Renal cortex interstitium (tissue), 15 donors: ENCODE measurements around the gene WASF1. TPM values are rescaled to one million over a fixed set of nuclear protein-coding genes. Genes with fewer than 3 reads are reported as not detected.
A peak's percentile ranks its signal among the peaks of the same experiment; 100 is the strongest.

Experiments
- DNase-seq, 11 donors: peaks; one replicate each; pipeline ENCODE4 v3.0.0-alpha.2; 2013; ENCODE audit warnings: low read depth in 9 of 11, low spot score in 4 of 11; ENCODE audit errors: extremely low read depth in 1 of 11
- long read RNA-seq, 16 experiments: transcript quantifications; one replicate each; lab custom pipeline, GENCODE V29; 2026
- polyA plus RNA-seq, 3 donors: library from polyadenylated mRNA; unstranded; fragments of 120-200 nt; gene quantifications; one replicate each; pipeline ENCODE4 v1.2.1, GENCODE V29; 2013; ENCODE audit not compliant: insufficient read length in 3 of 3

The WASF1 gene
- polyA plus RNA-seq: 10 to 100 TPM; 39.4 to 65.9 (median 51.9) TPM
- long read RNA-seq, donor 1, partial matches to known transcripts: 24 of 25 reads
- long read RNA-seq, donor 1, other reads (novel, unspliced or antisense): 0 of 25 reads
- long read RNA-seq, donor 2, partial matches to known transcripts: 18 of 20 reads
- long read RNA-seq, donor 2, other reads (novel, unspliced or antisense): 0 of 20 reads
- long read RNA-seq, donor 3, partial matches to known transcripts: 8 of 14 reads
- long read RNA-seq, donor 3, other reads (novel, unspliced or antisense): 0 of 14 reads
- long read RNA-seq, donor 4, partial matches to known transcripts: 0 of 4 reads
- long read RNA-seq, donor 4, other reads (novel, unspliced or antisense): 0 of 4 reads
- long read RNA-seq, donor 5: 0 reads
- long read RNA-seq, donor 6, partial matches to known transcripts: 11 of 11 reads
- long read RNA-seq, donor 6, other reads (novel, unspliced or antisense): 0 of 11 reads
- long read RNA-seq, donor 7, transcript WASF1-205 (9 exons, 2,675 nt): major isoform, 7 of 18 reads
- long read RNA-seq, donor 7, partial matches to known transcripts: 10 of 18 reads
- long read RNA-seq, donor 7, other reads (novel, unspliced or antisense): 0 of 18 reads
- long read RNA-seq, donor 8: 0 reads
- long read RNA-seq, donor 9, transcript WASF1-205 (9 exons, 2,675 nt): major isoform, 5 of 18 reads
- long read RNA-seq, donor 9, partial matches to known transcripts: 11 of 18 reads
- long read RNA-seq, donor 9, other reads (novel, unspliced or antisense): 0 of 18 reads
- long read RNA-seq, donor 10, partial matches to known transcripts: 5 of 10 reads
- long read RNA-seq, donor 10, other reads (novel, unspliced or antisense): 0 of 10 reads
- long read RNA-seq, donor 11, partial matches to known transcripts: 0 of 3 reads
- long read RNA-seq, donor 11, other reads (novel, unspliced or antisense): 0 of 3 reads
- long read RNA-seq, donor 12, partial matches to known transcripts: 0 of 1 reads
- long read RNA-seq, donor 12, other reads (novel, unspliced or antisense): 0 of 1 reads
- long read RNA-seq, donor 13: 0 reads
- long read RNA-seq, donor 14, partial matches to known transcripts: 8 of 11 reads
- long read RNA-seq, donor 14, other reads (novel, unspliced or antisense): 0 of 11 reads
- long read RNA-seq, donor 15, partial matches to known transcripts: 0 of 1 reads
- long read RNA-seq, donor 15, other reads (novel, unspliced or antisense): 0 of 1 reads
- long read RNA-seq, donor 16, transcript WASF1-205 (9 exons, 2,675 nt): major isoform, 17 of 116 reads
- long read RNA-seq, donor 16, partial matches to known transcripts: 95 of 116 reads
- long read RNA-seq, donor 16, other reads (novel, unspliced or antisense): 0 of 116 reads

DNA sequence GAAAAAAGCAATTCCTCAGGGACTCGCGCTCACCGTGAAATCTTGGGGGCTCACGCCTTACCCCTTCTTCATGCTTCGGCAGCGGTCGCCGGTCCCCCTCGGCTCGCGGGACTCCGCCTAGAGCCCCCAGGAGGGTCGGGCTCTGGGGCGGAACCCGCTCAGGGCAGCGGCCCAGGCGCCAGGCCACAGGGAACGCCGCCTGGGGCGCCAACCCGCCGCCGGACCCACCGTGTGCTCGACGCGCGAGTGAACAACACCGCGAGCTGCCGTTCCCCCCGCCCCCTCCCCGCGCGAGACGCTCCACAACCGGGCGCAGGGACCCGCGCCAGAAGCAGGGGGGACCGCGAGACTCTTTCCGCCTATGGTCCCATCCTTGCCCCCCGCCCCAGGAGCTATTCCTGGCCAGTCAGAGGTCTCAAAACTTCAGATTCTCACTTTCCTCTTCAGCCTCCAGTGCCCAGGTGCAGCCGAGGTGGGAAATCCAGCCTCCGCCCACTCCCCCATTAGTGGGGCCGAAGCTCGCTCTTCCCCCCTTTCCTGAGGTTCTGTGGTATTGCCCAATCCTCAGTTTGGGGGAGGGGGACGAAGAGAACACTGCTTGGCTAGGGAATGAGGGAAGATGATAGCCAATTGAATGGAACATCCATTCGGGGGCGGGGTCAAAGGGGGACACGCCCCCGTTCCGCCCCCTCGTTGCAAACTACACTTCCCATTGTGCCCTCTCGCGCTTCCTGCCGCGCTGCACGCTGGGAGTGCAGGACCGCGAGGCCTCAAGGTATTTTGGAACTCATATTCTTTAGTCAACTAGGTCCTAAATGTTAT, at the start of gene WASF1:
Gene WASF1 (minus strand): TSS at position 265 of the 822 bp plus-strand sequence. CDS start 52,069 bp downstream, outside the sequence.
- peak; percentile 96 to 98 (median 97) for DNase-seq

DNA sequence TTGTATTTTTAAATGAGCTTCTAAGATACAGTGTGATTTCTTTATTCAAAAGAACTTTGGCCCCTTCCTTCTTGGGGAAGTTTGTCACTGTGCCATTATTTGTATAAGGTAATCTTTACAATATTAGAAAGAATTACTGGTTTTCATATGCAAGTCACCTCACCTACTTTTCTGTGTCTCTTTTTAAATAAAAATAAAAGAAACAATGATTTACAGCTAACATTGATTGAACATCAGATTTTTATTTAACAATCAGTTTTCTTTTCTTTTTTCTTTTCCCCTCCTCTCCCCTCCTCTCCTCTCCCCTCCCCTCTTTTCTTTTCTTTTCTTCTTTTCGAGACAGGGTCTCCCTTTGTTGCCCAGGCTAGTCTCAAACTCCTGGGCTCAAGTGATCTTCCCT, 46.8 kb upstream of the WASF1 start:
- DNase-seq: no peak

DNA sequence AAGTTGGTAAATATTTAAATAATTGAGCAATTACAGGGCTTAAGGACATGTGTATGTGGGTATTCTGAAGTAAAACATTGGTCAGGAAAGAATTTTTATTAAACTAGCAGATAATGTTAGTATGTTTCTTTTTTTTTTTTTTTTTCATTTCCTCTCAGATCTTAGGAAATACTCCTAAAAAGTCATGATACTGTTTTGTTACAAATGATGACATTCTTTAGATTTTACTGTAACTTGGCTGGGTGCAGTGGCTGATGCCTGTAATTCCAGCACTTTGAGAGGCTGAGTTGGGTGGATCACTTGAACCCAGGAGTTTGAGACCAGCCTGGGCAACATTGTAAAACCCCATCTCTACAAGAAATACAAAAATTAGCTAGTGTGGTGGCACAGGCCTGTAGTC, 42.3 kb upstream of the WASF1 start:
- DNase-seq: no peak

DNA sequence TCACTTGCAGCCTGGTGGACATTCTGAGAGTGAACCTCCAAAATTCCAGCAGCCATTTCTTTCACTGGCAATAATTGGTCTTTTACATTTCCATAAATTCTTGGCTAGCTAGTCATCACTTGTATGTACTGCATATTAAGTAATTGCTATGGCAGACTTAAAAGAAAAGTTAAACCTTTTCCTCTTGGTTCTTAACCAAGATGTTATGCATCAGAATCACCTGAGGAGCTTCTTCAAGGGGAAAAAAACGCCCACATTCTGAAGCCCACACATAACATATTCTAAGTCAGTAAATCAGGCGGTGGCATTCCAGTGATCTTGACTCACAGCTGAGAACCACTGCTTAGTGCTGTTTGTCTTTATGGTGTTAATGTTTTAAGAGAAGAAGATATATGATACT, 37.8 kb upstream of the WASF1 start:
- no peak for DNase-seq

DNA sequence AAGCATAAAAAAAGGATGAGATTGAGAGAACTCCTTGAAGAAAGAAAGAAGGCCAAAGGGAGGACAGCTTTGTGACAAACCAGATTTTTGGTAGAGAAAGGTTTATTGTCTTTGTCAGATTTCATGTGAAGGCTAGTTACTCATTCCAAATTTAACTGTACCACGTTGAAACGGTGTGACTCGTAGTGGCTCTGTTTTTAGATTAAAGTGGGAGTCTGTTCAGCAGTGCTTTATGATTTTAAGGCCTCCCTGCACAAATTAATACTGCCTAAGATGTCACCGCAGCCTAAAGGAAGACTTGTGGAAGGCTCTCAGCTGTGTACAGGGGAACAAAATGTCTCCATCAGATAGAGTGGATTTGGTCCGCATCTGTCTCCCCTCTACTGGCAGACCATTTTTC, 36.7 kb upstream of the WASF1 start:
- no peak for DNase-seq

DNA sequence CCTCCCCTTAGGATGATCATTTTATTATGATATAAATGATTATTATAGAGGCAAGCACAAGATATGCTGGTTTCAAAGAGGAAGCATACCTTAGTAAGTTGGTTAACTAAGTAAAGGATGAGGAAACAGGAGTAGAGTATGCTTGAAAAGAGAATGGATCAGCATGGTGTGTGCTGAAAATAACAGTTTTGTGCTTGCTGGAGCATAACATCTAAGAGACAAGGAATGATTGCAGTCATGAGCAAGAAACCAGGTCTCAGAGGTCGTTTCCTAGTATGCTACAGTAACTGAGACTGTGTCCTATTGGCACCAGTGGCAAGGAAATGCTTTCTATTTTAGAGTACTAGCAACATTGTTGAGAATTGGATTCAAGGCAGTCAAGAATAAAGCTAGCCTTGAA, 34.9 kb upstream of the WASF1 start:
- no peak for DNase-seq

DNA sequence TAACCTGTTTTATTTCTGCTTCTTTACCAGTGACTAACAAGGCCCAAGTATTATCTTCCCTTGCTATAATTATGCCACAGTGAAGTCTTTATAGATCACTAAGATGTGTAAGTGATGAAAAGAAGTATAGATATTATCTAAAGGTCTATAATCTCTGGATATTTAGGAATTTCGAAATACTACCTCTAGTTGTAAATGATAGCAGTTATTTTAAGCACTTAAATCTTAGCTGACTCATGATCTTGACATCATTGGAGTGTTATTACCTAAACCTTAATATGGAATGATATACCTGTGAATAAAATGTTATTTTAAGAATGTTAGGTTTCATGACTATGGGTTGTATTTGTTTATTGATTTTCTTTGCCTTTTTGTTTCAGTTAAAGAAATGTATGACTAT, 32.3 kb upstream of the WASF1 start:
- no peak for DNase-seq

DNA sequence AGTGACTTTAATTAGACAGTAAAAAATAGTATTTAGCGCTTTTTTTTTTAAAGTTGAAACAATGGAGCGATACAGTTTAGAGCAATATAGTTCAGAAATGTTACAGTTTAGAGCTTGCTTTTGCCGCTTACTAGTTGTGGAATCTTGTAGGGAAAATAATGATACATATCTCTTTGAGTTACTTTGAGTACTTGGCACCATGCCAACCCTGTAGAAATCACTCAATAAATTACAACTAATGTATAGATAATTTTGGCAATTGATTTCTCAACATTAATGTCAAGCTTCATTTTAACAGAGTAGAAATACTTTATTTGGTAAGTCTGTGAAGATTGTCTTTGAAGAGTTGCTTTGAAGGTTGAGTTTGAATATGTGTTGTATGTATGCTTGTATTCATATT, 28.2 kb upstream of the WASF1 start:
- DNase-seq: no peak

DNA sequence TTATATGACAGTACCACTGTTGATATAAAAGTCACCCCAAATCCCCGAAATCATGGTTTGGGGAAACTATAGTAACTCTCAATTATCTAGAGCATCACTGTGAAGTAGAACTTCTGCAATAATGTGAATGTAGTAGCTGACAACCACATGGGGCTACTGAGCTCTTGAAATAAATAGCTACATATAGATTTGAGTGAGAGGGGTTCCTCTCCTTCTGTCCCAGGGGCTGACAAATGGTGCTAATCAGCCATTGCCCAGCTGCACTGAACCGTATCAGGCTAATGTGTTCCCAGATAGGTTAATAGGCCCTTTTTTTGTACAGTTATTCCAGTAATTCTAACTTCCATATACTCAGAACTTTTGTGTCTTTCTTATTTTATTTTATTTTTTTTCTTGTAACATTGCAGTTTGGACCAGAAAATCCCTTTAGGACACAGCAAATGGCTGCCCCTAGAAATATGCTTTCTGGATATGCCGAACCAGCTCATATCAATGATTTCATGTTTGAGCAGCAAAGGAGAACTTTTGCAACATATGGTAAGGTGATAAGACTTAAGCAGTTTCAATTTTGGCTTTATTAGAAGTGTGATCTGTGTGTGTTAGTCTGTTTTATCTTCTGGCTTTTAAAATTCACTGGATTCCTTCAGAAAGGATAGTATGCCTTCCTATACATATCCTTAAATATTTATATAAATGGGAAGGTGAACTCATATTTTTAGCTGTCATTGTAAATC, 21.8 kb upstream of the WASF1 start:
- DNase-seq: no peak

DNA sequence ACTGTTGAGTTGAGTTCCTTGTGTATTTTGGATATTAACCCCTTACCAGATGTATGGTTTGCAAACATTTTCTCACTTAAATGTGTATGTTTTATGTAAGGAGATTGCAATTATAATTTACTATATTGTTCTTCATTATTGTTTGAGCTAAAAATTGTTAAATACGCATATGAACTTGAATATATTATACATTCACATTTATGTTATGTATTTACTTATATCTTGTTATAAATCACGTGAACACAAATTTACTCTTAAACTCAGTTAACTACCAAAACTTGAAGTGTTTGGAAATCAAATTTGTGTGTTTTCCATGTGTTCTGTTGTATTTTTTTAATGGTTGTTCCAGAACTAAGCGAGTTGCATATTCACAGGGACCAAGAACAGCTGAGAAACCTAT, 19.1 kb upstream of the WASF1 start:
- DNase-seq: no peak

DNA sequence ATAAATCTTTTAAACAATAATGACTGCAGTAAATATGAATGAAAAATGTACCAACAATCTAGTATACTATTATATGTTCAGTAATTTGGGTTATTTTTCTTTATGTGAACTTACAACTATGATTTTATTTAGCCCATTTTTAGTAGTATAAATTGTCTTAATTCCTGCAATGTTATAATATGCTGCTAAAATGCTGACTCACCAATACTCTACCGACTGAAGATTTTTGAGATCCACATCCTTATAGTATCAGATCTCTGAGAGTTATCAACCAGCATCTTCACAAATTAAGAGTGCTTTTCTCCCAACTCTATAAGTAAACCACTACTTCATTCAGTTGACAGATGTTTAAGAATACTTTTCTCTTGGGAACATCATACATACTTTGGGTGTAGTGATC, 17.4 kb upstream of the WASF1 start:
- DNase-seq: no peak

DNA sequence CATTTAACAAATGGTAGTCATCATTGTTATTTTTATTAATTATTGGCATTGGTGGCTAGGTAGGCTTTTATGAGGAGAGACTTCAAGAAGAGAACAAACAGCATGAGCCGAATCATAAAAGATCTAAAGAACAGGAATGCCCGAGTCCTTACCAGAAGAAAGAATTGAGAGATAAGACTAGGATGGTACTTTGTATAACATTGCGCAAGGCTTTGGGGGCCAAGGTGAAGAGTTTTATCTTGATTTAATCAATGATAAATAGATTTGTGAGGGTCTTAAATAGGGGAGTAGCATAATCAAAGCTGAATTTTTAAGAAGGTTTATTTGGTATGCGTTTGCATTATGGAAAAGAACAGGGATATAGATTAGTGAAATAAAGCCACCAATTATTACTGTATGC, 16.2 kb upstream of the WASF1 start:
- DNase-seq: no peak

DNA sequence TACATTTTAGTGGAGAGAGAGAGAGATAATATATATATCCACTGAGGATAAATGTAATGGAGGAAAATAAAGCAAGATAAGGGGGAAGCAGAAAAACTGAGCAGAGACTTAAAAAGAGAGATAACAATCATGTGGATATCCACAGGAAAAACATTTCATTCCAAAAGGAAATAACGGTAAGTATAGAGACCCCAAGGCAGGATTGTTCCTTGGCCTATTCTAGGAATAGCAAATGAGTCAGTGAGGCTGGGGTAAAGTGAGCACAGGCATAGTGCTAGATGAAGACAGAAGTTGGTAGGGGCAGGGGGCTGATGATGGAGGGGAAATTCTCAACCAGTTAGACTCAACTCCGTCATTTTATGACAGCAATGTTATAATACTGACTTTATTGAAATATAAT, 12.0 kb upstream of the WASF1 start:
- no peak for DNase-seq

DNA sequence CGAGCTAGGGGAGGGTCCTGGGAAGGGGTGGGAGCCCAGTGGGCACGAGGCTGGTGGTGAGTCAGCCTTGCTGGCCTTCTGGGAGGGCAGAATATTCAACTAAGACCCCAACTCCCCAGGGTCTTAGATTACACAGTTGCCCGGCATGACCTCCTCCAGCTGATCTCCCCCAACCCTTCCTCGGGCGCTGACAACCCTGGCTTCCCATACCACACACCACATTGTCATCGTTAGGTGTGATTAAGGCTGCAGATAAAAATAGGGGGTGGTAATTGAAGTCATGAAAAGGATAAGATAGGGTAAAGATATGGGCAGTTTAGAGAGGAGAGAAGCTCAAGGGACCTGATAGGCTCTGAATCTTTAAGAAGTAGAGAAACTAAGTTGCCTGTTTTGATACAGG, 11.3 kb upstream of the WASF1 start:
- DNase-seq: no peak

DNA sequence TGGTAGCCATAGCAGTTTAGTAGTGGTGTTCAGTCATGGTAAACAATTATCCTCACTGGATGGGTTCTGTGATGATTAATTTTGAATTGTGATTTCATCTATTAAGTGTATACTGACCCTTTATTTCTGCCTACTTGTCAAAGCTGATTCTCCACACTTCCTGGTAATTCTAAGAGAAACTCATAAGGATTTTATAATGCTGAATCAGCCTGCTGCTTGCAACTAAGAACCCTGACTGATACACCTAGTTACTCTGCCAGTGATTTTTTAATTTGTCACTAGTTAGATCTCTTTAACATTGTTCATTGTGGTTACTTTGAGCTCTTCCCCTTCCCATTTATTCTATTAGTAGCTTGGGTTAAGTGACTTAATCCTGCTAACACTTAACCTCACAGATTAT, 9.3 kb upstream of the WASF1 start:
- DNase-seq: no peak

DNA sequence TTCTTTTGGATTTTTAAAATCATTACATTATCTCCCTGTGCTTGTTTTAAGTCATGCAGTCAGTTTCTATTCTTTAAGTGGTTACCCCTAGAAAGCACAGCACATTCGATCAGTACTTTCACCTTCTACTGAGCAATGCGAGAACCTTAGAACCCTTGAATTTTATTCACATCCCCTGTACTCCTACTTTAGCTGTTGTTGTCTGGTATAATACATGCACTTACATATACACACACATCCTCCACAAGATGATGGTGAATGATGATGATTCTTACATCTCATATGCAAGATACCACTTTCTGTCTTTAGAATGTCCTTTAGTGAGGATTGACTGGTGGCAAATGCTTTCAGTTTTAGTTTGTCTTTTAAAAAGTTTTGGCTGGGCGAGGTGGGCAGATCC, 6.4 kb upstream of the WASF1 start:
- DNase-seq: no peak

DNA sequence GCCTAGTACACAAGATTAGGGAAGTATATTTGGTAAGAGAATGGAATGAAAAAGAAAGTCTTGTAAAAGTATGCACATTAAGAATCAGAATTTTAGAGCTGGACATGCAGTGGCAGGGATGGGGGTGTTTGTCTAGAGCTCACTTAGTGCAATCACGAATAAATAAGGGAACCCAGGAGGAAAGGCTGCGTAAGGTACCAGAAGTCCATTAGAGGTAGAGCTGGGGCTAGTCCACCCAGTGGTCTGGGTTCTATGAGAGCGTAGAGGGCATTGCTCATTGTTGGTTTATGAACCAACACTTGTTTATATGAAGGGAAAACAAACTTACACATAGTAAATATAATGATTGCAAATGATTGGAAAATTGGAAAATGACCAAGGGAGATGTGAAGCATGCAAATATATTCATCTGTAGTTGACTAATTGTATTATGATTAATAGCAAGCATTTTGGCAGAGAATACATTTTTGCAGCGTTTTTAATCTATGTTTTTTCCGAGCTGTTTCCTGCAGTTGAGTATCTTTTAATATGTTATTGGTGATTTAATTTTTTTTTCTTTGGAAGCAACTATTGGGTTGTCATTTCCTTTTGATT, 3.9 kb upstream of the WASF1 start:
- DNase-seq: no peak
